Measurements from ENCODE around the gene ATP1B1.
"Not testable (repeated sequence)": the region's sequence is repeated elsewhere in the genome, so short reads cannot be mapped to it uniquely, and the experiment has no call there.

Gene ATP1B1

DNA sequence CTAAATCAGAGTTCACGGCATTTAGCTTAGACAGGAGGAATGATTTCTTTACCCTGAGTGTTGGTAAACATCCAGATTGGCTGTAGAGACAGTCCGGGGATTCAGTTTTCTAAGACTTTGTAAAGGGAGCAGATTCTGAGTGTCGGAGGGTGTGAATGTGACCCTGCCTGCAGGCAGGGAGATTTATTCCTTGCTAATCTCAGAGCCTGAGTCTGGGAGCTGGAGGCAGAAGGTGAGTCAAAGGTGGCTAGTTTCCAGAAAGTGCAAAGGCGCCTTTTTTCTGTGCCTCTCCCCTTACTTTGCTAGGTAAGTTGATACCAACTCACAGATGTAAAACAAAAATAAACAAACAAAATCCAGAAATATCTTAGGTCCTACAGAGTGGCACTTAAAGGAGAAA, 11.7 kb downstream of the ATP1B1 start:
- no peak for DNase-seq

DNA sequence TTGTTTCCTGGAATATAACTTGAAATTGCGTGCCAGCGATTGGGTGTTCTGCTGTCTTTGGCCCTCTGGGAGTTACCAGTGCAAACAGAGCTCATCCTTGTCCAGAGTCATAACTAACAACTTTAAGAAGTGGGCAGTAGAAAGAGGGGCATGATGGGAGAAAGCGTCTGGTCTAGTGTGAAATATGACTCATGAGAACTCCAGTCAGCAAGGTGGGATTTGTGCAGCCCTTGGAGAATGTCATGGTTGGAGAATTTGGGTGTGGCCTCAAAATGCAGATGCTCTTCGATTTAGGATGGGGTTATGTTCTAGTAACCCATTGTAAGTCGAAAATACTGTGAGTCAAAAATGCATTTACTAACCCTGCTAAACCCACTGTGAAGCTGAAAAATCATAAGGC, 12.9 kb downstream of the ATP1B1 start:
- no peak for DNase-seq

DNA sequence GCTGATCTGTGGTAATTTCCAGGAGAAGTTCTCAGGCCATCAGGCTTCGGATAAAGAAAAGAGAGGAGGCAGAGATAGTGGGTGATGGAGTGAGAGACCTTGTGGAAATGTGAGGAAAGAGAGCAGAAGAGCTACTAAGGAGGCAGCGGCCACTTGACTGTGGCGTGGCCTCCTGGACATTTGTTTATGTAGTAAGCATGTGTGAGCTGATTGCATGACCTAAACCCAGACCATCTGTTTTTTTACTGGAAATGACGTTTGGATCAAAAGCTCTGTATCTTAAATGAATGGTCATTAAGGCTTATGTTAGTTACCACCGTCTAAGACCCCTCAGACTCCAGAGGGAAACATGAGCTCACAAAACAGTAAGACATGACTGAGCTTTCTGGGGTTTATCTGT, 13.6 kb downstream of the ATP1B1 start:
- DNase-seq, result no peak

DNA sequence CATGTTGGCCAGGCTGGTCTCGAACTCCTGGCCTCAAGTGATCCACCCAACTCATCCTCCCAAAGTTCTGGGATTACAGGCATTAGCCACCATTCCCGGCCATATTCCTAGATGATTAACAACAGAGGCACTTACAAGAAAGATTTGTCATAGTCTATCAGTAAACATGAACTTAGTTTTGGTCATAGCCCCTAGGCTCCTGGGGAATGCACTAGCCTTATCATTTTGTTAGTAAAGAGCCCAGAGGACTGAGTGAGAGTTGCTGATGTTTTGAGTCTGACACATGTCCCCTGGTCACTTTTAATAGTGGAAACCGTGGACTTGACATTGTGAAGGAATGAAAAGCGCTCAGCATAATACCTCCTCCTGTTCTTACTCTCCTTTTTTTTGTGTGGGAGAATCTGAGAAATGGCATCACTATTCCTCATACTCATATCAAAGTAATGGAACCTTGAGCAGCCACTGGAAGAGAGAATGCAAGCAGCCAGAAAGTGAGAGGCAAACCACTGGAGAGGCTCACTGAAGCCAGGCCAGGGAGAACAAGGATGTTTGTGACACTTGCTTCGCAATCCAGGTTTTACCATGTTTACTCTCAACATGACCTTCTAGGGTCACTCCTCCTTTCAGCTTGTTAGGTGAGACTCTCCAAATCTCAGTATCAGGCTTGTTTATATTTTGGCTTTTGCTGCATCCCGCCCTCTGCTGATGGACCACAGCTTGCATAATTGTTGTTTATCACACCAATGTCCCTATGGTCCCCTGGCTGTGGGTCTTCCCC, 14.8 kb downstream of the ATP1B1 start:
- DNase-seq, result no peak

DNA sequence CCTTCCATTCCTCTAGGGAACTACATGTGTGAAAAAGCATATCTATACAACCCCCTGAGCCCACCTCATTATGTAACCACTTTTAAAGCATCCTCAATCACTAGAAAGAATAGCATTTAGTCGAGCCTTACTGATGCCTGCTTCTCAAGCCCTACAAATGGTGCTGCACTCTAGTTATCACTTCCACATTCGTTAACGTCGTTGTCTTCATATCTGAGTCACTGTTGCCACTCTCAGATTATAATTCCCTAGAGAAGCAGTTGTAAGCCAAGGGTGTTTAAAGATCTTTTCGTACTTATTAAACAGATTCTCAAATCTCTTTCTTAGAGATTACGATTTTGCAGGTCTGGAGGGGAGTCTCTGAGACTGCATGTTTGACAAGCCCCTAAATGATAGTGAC, 16.5 kb downstream of the ATP1B1 start:
- no peak for DNase-seq

DNA sequence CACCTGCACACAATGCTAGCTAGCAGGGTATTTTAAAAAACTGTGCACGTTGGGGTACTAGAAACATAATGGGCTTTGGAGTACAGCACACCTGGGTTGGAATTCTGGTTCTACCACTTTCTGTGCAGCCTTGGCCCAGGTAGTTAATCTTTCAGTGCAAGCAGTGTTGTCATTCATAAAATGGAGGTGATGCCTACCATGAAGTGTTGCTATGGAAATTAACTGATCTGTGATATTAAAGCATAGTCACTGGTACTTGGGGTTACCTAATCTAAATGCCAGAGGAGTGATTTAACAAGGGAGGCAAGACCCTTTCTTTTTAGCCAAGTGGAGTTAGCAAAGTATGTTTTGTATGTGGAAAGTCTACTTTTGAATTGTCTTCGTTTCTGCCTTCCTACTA, 18.0 kb downstream of the ATP1B1 start:
- no peak for DNase-seq

DNA sequence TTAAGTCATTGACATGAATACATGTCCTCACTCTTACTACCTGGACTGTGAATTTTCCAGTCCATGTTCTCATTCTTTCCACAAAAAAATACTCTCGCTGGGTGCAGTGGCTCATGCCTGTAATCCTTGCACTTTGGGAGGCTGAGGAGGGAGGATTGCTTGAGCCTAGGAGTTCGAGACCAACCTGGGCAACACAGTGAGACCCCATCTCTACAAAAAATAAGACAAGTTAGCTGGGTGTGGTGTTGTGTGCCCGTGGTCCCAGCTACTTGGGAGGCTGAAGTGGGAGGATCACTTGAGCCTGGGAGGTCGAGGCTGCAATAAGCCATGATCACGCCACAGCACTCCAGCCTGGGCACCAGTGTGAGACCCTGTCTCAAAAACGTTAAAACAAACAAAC, 19.1 kb downstream of the ATP1B1 start:
- DNase-seq, result not testable (repeated sequence)

DNA sequence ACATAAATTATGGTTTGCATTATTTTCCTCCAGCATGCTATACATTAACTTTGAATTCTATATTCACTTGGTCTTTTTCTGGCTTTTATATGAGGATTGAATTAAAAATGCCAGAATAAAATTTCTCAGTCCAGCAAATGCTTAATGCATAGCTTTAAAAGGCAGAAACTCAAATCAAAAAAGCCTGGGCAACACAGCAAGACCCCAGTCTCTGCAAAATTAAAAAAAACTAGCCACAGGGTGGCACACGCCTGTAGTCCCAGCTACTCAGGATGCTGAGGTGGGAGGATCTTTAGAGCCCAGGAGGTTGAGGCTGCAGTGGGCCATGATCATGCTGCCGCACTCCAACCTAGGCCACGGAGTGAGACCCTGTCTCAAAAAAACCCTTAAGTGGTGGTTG, 19.8 kb downstream of the ATP1B1 start:
- DNase-seq, result no peak

DNA sequence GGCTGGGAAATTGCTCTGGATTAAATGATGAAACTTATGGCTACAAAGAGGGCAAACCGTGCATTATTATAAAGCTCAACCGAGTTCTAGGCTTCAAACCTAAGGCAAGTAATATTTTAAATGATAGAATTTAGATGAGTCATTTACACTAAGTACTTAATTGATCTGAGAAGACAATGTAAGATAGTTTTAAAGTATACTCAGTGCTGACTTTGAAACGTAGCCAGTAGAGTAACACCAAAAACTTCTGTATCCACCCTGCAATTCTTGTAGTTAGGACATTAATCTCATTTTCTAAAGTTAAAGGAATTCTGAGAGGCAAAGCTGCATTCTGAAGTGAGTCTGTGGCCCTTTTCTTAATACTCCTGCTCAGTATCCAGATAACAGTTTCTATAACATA, 20.8 kb downstream of the ATP1B1 start:
- DNase-seq, result no peak

DNA sequence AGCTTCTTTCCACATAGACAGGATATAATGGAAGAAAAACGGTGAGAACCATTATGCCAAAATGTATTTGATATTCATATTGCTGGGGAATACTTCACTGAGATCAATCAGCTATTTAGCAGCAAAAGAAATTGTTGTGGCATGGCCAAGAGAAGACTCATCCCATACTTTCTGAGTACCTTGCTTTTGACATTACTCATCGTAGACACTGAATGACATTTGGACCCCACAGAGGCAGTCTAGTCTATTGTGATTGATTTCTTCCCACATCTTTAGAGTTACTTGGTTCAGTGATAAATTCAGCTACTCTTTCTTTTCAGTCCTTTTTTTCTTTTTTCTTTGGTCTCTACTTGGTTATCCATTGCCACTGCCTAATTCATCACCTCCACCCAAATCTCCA, 22.1 kb downstream of the ATP1B1 start:
- DNase-seq, result no peak

DNA sequence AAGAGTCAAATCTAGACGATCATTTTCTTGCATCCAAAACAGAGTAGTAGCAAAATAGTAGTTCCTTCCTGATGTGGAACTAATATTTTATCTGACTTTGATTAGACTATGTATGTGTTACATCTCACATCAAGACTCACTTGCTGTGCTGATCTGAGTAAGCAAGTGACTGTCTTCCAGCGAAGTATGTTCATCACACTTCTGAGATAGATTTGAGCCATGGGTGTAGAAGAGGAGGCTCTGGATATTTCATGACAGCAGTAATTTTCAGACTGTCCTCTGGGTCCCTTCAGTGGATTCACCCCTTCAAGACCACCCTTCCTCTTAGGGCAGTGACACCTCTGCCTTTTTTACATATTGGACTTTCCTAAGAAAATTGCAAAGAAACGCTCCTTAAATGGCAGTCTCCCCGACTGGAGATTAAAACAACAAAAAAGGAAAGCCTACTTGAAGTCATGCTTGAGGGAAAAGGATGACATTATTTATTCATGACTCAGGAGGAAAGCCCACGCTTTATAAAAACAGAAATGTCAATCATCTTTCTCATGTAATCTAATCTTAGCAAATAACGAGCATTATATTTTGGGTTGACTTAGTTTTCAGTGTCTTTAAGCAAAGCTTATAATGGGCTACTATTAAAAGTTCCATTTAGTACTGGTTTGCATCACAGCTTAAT, 22.8 kb downstream of the ATP1B1 start:
- no peak for DNase-seq

DNA sequence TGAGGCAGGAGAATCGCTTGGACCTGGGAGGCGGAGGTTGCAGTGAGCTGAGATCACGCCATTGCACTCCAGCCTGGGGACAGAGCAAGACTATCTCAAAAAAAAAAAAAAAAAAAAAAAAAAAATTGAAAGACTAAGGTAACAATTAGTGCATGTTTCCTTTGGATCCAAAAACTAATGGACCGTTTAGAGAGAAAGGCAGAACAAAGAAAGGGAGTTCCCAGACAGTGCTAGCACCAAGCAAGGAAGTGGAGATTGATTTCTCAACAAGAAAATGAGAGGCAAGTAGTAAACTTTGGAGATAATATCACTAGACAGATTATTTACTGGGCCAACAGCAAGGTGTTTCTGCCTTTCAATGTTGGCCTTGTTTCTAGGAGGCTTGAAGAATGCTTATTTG, 24.2 kb downstream of the ATP1B1 start:
- DNase-seq, result no peak

DNA sequence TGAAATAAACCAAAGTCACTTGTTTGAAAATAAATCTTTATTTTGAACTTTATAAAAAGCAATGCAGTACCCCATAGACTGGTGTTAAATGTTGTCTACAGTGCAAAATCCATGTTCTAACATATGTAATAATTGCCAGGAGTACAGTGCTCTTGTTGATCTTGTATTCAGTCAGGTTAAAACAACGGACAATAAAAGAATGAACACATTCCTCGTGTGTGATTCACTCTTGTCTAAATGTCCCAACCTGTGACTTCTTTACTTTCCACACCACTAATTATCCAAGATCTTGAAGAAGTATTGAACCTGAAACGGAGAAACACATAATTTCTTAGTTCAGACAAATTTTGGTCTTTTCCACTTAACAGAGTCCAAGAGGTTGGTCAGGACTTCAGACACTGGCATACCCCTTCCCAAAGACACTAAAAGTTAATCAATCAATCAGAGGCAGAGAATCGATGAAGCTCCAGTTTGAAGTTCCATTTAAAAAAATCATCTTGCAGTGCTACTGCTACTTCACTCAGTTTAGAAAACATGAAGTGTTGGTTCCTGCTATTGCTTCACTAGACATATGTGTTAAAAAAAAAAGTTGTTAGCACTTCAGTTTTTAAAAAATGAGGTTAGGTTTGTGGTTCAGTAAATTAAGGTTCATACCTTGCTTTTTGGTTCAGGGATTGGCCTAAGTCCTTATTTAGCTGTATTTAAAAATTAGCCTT, 26.2 kb downstream of the ATP1B1 start:
- DNase-seq, result no peak

DNA sequence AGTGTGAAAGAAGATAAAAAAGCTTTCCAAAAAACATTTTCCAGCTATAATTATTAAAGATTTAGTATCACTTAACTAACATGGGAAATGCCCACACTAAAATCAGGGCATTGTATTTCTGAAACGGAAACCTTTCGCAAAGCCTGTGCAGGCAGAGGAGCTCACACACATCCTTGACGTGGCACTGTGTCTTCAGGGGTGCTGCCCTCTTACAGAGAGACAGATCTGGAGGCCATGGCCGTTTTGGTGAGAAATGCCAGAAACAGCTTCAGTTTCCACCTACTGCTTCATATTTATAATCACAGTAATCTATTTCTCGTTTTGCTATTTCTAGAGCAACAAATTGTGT, 26.7 kb downstream of the ATP1B1 start:
- DNase-seq, result no peak

DNA sequence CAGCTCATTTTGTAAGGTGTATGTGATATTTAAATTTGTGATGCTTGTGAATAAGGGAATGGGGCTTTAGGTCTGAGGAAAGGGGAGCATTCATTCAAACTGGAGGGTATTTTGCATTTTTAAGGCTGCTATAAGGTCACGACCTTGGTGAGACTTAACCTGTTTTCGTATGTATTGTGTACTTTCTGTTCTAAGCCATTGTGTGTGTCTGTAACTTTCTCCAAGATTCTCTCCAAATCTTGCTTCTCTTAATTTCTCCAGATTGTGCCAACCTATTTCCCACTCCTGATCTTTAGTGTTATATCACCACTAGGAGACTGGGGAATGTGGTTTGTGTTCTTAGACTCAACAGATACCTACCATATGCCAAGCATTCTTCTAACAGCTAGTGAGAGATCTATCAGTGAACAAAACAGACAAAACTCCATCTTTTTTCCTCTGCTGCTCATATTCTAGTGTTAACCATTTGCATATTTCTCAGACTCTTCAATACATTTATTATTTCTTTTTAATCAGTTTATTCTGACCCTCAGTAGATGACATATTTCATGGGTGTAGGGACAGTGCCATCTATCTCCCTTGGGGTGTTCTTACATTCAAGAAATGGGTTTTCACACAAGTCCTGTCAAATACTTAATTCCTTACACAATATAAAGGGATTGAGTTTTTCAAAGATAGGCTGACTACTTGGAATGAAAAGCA, 27.5 kb downstream of the ATP1B1 start:
- no peak for DNase-seq

DNA sequence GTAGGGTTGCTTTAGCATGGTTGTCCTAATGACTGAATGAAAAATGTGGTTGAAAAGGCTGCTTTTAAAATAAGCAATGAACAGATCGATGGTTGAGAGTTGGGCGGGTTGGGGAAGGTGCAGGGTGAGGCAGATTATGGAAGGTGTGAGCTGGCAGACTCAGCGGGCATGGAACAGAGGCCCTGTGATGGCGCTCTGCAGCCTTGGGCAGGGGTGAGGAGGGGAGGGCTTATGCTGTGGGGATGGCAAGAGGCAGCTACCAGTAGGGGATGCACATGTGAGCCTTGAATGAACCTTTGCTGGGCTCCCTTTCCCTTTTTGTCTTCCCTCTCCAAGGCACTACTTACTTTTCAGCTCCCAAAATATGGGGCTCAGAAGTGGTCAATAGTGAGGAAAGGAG, 30.9 kb downstream of the ATP1B1 start:
- no peak for DNase-seq

DNA sequence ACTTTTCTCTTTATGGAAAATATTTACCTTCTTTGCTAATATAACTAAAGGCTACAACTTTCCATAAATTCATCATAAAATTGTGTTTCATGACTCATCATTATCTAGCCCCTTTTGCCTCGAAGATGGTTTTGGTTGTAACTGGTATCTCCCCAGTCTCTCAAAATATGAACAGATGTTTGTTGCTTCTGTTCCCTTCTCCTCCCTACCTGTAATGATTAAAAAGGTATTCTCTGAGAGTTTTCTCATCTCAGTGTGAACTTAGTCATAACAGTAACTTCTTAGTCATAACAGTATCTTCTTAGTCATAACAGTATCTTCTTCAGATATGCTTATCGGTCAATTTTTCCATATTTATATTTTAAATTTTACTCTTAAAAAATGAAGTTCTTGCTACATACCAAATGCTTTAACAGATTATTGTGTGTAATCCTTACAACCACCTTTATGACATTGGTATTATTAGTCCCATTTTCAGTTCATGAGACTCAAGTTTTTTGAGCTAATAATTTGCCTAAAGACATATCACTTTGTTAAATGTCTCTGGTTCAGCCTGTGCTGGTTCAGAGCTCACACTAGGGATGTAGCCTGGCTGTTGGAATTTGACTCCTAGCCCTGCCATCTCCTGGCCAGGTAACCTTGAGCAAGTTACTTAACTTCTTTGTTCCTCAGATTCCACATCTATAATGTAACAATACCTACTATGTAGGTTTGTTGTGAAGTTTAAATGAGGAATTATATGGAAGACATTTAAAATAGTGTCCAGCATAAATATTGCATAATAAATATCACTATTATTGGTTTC, 32.6 kb downstream of the ATP1B1 start:
- no peak for DNase-seq

DNA sequence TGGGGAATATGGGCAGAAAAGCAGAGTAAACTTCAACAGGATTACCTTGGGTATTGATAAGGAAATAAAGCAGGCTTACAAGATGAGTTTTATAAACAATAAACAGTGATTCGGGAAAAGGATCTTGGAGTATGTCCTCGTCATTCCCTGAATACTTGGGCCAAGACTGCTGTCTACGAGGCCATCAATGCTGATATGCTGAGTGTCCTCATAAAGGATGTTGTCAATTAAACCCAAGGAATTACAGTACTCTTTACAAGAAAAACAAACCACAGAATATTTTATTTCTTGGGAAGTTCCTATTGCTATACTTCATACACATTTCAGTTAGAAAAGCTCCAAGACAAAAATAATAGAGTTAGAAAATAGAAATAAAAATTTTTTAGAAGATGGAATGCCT, 34.9 kb downstream of the ATP1B1 start:
- DNase-seq, result no peak

DNA sequence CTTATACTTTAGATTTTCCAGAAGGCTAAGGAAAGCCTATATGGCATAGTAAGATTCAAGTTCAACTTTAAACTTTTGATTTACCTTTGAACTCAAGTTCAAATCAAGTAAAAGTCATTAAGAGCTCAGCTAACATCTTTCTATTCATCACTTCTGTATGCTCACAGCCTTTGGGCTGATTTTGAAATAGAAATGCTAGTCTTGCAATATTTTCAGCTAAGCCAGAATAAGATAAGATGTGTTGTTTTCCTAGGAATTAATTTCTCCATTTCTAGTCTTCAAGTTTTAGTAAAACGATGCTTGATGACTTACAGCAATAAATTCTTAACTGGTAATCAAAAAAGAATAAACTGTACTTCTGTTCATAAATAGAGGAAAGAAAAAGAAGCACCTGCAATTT, 35.6 kb downstream of the ATP1B1 start:
- no peak for DNase-seq

DNA sequence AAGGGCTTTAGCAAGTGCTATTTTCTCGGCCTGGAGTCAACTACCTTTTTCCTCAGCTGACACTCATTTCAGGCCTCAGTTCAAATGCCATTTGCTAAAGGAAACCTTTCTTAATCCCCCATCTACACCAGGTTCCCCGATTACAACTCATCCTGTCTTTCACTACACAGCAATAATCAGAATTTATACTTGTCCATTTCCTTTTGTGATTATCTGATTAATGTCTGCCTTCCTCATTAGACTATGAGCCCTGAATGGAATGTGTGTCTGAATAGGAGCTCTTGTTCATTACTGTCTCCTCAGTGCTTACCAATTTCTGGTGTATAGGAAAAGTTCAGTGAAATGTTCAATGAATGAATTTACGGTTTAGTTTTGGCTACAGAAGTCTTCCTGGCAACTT, 36.9 kb downstream of the ATP1B1 start:
- no peak for DNase-seq

DNA sequence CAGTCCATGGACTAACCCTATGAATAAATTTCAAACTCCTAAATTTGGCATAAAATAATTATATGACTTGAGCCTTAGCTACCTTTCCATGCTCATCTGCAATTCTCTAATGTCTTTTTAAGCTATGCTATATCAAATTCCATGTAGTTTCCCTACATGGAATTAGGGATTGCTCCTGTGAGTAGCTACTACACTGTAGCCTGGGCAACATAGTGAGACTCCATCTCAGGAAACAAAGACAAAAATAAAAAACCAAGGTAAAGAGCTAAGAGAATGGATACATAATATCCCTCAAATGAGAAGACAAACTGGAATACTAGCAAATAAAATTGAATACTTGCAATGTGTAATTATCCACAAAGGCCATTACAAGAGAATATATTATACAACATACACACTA, 37.5 kb downstream of the ATP1B1 start:
- DNase-seq, result no peak

DNA sequence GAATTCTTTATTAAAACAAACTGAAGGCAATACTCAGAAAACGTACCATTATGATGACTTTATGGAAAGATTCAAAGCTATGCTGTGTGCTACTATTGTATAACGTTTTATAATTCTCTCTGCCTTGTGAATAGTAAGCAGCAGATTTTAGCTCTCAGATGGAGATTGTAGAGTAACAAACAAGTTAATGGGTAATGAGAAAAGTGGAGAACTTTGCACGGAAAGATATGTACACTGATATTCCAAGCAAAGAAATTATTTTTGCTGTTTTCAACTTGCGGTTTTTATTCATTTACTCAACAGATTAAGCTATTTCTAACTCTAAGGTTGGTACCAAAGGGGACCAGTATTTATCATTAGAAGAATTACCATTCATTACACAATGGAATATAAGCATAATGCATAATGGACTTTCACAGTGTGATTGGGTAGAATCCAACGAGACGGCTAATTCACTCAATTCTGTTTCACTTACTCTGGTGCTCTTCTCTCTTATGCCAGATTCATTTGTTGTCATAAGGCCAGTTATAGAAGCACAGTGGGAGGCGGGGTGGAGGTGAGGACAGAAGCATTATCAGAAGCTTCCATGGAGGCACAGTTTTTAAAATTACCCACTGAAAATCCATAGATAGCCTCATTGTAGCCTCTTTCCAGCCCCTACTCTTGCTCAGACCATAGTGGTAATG, 38.6 kb downstream of the ATP1B1 start:
- no peak for DNase-seq

Data from NCI-H510A (cell line).